NCI-H1436 (cell line): ENCODE results near the gene CREG2.

Source experiments
- DNase-seq: peaks from one replicate; lab custom pipeline; 2025; lab: John Stamatoyannopoulos, UW

CREG2 gene, protein sequence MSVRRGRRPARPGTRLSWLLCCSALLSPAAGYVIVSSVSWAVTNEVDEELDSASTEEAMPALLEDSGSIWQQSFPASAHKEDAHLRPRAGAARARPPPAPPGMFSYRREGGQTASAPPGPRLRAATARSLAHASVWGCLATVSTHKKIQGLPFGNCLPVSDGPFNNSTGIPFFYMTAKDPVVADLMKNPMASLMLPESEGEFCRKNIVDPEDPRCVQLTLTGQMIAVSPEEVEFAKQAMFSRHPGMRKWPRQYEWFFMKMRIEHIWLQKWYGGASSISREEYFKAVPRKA

DNA sequence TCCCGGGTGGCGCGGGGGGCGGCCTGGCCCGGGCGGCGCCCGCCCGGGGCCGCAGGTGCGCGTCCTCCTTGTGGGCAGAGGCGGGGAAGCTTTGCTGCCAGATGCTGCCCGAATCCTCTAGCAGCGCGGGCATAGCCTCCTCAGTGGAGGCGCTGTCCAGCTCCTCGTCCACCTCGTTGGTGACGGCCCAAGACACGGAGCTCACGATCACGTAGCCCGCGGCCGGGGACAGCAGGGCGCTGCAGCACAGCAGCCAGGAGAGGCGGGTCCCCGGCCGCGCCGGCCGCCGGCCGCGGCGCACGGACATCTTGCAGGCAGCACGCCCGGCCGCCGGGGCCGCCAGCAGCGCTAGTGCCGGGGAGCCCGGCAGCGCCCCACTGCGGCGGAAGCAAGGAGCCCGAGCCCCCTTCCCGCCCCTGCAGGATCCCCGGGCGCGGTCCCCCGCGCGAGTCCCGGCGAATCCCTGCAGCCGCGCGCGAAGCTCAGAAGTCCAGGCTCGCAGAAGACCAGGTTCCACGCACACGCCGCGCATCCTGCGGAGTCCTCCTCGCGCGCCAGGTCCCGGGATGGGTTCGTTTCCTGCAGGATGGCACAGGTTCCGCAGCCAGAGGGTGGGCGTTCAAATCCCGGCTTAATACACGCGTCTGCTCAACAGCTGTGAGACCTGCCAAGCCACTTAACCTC, at the start of gene CREG2:
Gene CREG2, minus strand, starts transcription at position 353 of the 684 bp plus-strand sequence. Its CDS starts 46 bp downstream, at position 307.
- DNase-seq, result no peak

DNA sequence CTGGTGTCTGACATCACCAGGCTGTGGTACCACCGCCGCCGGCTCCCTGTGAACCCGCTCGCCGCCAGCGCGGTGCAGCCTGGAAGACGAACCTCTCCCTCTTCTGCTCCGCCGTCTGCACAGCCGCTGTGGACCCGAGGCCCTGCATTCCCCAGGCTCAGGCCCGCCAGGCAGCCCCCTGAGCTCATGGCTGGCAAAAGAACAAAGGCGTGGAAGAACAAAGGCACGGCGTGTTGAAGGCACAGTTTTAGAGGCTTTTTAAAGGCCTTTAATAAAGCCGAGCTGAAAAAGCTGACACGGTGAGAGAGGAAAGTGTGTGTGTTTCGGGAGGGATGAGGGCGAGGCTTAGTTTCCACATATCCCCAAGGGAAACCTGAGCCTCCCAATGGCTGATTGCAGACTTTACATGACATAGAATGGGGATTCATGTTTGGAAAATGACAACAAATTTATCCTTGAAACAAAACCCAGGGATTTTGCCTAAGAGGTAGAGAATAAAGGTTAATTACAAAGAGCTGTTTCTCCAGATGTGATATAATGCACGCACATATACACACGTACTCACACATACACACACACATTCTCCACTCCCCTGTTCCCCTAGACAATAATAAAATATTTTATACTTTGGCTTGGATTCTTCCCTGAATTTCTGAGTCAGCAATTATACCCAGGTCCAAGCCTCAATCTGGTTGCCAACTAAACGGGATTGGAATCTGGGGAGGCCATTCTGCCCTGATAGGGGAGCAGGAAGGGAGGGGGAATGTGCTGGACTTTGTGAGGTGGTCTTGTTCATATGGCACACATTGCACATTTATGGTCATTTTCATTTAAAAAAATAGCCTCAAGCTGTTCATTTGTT, 47.9 kb upstream of the CREG2 start:
- DNase-seq, result no peak

DNA sequence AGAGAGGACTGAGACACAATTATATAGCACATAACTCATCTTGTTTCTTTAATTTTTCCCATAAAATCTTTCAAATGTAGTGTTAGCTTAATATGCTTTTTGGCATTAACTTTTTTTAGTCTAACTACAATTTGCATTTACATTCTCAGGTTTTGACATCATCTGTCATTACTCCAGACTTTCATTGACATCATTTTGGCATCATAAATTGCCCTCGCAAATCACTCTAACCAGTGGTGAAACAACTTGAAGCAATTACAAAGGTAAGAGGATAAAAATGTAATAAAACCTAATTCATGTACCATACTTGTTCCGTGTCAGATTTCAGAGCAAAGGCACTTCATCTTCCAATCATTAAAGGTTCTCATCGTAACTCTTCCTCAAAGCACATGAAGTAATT, 46.2 kb upstream of the CREG2 start:
- DNase-seq, result no peak

DNA sequence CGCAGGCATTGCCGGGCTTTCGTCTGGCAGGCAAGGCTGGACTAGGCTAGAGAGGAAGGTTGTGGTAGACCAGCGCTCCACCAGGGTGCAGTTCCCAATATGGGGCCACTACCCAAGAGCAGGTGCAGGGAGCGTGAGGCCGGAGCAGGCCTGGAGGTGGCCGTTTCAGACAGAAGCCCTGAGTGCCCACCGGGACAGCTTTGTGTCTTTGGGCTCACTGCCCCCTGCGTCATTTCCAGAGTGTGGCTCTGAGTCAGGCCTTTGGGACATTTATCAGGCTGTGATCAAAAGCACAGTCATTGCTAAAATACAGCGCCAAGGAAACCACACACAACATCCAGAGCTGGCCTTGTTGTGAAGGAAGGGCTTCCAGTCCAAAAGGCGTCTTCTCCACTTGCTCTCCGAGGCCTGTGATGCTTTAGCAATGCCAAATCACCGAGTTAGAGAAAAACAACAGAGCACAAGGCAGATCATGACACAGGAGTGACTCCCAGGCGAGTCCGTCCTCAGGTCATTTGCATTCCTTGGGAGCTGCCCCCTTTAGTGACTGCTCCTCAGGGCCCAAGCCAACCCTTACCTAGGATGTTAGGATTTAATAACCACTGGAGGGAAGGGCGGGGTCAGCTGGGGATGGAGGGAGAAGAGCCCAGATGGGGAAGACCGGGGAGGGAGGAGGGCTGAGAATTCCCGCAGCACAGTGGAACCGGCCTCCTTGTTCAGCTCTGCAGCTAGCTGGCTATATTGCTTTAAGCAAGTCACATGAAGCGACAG, 45.3 kb upstream of the CREG2 start:
- no peak for DNase-seq

DNA sequence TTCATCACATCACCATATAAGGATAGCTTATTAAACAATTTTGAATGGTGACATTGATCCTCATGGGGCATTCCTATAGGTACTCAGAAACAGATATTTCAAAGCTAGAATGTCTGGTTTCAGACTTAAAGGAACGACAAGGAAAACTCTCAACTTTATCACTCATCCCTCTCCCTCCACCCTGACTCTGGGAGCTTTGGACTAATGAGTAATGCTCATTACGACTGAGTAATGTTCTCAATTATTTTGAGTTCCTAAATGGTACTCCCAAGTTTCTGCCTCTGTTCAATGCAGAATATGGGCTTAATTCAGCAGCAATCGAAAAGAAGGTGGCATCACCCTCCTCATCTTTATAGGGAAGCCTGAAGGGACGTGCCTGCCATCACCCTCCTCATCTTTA, 44.2 kb upstream of the CREG2 start:
- no peak for DNase-seq

DNA sequence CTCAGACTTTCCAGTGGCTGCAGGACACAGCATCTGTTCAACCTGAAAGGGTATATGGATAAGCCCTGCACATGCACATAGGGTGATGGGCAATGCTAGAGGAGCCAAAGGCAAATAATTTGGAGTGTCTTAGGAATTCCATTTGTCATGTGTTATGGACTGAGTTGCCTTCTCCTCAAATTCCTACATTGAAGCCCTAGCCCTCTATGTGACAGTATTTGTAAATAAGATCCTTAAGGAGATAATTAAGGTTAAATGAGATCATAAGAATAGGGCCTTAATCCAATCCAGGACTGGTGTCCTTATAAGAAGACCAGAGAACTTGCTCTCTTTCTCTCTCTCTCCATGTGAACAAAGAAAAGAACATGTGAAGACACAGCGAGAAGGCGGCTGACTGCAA, 42.9 kb upstream of the CREG2 start:
- no peak for DNase-seq

DNA sequence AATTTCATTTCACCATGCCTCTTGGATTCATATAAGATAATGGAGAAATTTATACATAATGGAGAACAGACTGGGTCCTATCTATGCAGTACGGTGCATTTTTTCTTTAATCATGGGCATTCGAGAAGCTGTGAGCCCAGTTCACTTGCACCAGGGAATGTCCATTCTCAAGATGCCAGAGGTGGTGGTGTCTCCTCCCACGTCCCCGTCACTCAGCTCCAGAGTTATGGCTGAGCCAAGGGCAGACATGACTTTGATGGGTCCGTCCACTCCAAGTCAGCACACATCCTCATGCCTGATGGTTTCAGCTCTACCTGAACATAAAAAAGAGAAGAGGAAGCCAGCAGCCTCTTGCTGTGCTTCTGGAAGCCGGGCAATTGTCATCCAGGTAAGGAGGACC, 42.1 kb upstream of the CREG2 start:
- no peak for DNase-seq

DNA sequence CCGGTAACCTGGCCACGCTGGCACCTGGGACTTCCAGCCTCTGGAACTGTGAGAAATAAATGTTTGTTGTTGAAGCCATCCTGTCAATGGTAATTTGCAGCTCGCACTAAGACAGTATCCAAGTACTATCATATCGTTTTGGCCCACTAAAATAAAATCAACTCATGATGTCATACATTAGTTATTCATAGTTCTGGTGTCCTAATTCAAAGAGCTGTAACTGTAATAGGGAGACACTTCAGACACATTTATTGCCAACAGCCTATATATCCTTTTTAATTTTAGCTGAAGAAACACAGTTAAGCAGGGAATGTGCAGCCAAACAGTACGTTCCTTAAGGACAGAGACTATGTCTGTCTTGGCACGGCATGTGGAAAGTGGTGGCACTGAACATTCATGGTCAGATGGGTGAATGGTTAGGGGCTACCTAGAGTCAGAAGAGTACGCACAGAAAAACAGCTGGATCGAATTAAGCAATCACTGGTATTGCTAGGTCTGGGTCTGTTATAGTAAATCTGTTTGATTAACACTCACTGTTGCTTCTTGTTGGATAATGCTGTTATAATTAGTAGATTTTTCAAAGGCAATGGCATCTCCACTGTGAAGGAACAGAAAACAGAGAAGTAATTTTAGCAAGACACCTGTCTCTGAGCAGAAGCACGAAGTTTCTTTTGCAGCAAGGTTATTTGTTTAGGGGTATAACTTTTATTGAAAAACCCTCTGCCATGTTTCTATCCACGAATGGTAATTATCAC, 41.3 kb upstream of the CREG2 start:
- no peak for DNase-seq

DNA sequence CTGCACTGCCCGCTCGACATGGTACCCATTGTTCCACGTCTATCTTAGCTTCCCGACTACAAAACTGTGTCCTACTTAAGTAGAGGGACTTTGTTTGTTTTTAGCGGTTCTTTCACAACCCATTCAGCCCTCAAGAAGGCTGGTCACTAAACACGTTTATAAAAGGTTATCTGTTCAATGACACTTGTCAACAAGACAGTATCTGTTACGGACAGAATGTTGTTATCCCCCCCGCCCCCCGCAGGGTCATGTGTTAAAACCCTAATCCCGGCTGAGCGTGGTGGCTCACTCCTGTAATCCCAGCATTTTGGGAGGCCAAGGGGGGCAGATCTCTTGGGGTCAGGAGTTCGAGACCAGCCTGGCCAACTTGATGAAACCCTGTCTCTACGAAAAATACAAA, 40.4 kb upstream of the CREG2 start:
- DNase-seq, result no peak

DNA sequence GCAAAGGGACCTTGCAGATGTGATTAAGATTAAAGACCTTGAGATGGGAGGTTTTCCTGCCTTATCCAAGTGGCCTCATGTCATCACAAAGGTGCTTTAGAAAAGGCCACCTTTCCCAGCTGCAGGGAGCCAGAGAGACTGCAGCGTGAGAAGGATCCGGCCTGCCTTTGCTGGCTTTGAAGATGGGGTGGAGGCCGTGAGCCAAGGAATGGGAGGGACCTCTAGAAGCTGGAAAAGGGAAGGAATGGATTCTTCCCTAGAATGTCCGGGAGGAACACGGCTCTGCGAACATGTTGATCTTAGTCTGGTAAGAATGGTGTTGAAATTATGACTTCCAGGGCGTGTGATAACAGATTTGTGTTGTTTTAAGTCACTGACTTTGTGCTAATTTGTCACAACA, 39.9 kb upstream of the CREG2 start:
- DNase-seq, result no peak

DNA sequence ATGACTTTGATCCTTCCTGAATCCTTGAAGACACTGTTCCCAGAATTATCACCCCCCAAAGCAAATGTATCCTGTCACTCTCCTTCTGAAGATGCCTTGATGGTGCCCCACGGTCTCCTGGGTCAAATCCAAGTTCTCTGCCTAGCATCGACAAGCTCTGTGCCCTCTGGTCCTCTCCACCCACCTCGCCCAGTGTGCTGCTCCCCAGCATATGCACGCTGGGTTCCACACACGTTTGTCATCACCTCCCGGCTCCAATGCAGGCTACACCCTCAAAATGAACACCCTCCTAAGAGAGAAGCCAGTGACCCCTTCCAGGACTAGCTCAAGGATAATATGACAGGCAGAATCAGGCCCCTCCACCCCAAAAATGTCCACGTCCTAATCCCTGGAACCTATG, 39.5 kb upstream of the CREG2 start:
- DNase-seq, result no peak

DNA sequence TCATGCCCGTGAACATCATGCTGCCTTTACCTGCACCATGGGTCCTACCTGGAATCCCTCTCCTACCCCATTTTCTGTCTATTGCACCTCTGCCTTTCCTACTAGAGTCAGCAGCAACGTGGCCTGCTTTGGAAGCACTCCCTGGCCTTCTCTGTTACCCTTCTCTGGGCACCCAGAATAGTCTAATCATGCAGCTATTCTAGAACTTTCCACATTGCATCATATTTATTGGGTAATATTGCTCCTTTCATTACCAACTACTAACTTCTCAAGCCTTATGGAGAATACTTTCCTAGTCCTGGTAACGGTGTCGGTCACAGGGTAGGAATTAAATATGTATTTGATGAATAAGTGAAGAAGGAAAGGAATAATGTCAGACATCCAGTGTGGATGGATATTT, 33.3 kb upstream of the CREG2 start:
- no peak for DNase-seq

DNA sequence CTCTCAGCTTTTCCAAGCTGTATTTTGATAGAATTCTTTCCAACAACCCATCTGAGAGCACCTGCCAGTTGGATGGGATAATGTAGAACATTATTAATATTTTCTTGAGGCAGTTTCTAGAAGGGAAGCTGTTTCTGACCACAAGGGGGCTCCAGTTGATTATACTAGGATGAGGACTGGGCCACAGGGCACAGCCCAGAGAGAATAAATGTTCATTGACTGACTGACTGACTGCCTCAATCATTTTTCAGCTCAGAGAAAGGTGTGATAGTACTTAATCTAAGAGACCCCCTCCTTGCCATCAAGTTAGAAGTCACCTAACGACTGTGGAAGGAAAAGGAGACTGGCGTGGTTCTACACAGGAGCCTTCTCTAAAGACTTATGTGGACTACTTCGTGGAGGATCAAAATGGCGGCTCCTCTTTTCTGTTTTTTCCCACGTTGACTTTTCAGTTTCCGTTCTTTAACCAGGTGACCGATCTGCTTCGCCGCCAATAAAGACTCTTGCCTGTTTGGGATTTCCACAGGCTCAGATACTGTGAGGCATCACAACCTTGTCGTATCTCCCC, 31.9 kb upstream of the CREG2 start:
- DNase-seq, result no peak

DNA sequence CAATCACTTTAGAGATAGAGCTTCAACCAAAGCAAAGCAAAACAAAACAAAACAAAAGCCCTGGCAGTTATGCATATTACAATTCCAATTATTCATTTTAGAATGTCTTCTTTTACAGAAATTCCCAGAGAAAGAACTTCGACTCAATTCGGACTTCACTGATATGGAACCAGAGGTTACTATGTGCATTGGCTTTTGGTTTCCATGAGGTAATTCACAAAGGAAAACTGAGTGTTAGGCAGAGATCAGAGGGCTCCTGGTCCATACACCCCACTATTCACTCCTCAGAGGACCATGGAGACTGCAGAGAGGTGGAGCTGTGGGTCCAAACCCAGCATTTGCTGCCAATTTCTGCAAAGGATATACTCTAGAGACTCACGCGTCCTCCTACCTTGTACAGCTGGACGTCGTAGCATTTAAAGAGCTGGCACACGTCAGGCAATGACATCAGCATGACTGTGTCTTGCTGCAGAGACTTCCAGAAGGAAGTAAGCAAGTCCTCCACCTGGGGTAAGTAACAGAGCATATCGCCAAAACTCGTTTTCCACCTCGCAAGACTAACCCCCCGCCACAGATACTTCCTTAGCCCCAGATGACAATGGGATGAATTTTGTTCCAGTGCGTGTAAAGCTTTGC, 31.3 kb upstream of the CREG2 start:
- no peak for DNase-seq

DNA sequence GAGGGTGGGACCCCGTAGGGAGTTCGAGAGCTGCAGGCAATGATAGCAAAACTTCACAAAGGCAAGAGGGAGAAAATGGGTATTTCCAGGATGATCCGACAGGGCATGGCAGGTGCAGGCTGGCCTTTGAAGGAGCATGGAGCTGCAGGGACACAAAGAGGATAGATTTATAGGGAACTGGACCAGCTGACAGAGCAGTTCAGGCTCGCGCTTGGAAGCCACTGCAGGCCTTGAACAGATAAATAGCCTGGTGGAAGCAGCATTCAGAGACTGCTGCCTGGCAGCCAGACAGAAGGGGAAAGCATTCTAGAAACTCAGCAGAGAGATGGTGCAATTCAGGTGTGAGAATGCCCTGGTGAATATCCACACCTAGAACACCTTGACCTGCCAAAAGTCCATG, 29.3 kb upstream of the CREG2 start:
- no peak for DNase-seq

DNA sequence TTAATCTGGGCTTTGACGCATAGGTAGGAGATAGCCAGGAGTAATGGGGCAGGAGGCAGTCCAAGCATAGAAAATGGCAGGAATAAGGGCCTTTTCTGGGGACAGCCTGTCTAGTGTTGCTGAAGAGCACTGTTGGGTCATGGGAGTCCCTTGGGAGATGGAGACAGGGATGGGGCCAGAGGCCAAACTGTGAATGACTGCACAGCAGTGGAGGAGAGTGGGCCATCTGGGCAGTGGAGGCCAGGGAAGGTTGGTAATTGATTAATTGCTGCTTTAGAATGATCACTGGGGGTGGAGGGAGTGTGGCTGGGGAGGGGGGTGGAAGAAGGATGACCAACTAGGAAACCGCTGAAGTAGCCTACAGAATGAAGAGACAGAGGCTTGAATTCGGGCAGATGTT, 28.6 kb upstream of the CREG2 start:
- no peak for DNase-seq

DNA sequence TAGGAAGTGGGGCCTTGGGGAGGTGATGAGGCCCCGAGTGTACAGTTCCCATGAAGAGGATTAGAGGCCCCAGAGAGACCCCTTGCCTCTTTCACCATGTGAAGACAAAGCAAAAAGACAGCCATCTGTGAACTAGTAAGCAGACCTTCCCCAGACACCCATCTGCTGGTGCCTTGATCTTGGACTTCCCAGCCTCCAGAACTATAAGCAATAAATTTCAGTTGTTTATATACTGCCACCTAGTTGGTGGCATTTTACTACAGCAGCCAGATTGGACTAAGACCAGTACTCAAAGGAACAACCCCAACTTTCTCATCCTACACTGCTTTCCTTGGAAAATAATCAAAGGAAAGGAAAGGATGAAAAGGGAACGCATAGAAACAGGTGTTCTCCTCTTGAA, 27.9 kb upstream of the CREG2 start:
- no peak for DNase-seq

DNA sequence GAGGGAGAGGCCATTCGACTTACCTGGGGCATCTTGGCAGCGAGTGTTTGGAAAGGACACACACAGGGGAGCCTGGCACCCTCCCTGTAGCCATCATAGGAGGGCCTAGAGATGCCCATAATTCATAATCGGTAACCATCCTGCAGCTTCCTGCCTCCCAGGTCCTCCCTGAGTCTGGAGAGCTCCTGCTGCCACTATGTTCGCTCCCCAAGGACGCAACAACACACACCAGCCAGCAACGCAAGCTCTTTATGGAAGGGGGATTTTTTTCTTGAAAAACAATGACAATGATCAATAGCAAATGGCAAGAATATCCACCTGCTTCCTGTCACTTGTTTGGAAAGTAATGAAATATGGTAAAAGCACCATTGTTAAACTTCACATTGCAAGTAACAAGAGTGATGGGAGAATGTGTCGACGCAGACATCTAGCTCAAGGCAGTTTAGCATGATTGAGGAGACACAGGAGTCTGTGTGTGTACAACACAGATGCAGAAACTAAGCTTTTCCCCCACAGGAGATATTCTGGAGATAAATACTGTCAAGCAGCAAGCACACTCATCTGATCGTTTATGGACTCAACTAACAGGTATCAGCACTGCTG, 24.9 kb upstream of the CREG2 start:
- DNase-seq, result no peak

DNA sequence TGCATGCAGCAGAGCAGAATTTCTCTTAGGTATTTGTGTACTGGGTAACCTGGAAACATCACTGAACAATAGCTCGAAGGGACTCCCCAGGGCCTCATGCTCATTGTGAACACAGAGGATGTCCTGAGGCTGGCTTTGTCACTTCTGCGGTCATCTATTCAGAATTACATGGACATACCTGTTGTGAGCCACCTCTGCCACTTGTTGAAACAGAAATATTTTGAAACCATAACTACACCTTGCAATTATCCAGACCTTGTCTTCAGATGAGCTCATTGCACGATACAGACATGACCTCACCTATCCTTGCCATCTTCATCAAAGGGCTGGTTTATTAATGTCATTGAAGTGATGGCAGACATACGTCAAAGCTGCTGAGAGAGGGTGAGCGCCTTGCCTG, 23.4 kb upstream of the CREG2 start:
- DNase-seq, result no peak

DNA sequence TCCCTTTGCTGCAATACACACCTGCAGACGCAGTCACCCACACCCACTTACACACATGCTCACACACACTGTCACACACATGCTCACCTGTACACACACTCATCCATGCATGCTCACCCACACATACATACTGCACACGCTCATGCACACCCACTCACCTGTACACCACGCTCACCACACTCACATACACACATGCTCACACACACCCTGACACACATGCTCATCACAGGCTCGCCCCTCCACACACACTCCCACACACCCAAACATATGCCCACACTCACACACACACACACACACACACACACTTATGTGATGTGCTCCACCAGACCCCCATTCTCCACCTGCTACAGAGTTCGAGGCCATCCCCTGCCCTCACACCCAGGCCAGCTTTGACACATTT, 22.8 kb upstream of the CREG2 start:
- DNase-seq, result no peak
